K562 (cell line): ENCODE results near the gene GNG7. TPM values are rescaled to one million over a fixed set of nuclear protein-coding genes. Genes with fewer than 3 reads are reported as not detected.

Source experiments
- CBX8 ChIP-seq: fragments of 200-600 bp; sonication (generic); IDR thresholded peaks from 2 replicates; pipeline ENCODE4 v1.6.1; 2012; ENCODE audit warnings: borderline replicate concordance, mixed run types, low read depth, mild to moderate bottlenecking, moderate library complexity, mixed read lengths, low read length, control low read depth, inconsistent platforms; ENCODE audit not compliant: poor library complexity, severe bottlenecking; ENCODE audit errors: extremely low read depth
- CHD2 ChIP-seq: IDR thresholded peaks from 2 replicates; pipeline ENCODE4 v1.6.1; 2011; ENCODE audit warnings: low read depth, low read length
- E2F3 ChIP-seq: fragments of 250-450 bp; sonication (Bioruptor Pico); IDR thresholded peaks from 2 replicates; pipeline ENCODE4 v1.4.0; 2020; ENCODE audit warnings: mild to moderate bottlenecking
- FOXA1 ChIP-seq: fragments of 450-650 bp; IDR thresholded peaks from 2 replicates; pipeline ENCODE4 v1.6.1; 2016; ENCODE audit warnings: mild to moderate bottlenecking, borderline replicate concordance
- GABPA ChIP-seq: fragments of 200-800 bp; sonication (Bioruptor generic); conservative IDR thresholded peaks from 2 replicates; pipeline ENCODE4 v1.6.1; 2016; ENCODE audit warnings: low read depth, missing genetic modification characterization, missing compliant biosample characterization
- HMG20B ChIP-seq: fragments of 250-450 bp; sonication (Bioruptor Pico); IDR thresholded peaks from 2 replicates; pipeline ENCODE4 v1.5.0; 2021; ENCODE audit warnings: mild to moderate bottlenecking
- MYC ChIP-seq, 2 experiments: fragments of 250-450 bp in 1 of 2; sonication (Bioruptor Pico) in 1 of 2; IDR thresholded peaks; 2 replicates each; pipeline versions ENCODE4 v1.5.1 to v1.6.1; 2012 to 2021; ENCODE audit warnings: low read depth in 2 of 2, borderline replicate concordance in 1 of 2, improper control_type of control experiment in 1 of 2, low read length in 1 of 2, mild to moderate bottlenecking in 1 of 2, moderate library complexity in 1 of 2
- NFXL1 ChIP-seq: fragments of 450-650 bp; formaldehyde crosslinking; IDR thresholded peaks from 2 replicates; pipeline ENCODE4 v1.4.0; 2021; ENCODE audit warnings: mild to moderate bottlenecking
- NR2C2 ChIP-seq, 2 experiments: fragments of 200-800 bp in 1 of 2; sonication (Bioruptor generic) in 1 of 2; sonication (generic) in 1 of 2; formaldehyde crosslinking in 1 of 2; IDR thresholded peaks; 2 replicates each; pipeline versions ENCODE4 v1.6.1 to v1.8.0; 2016 to 2022; ENCODE audit warnings: mild to moderate bottlenecking in 1 of 2, missing compliant biosample characterization in 1 of 2, missing genetic modification characterization in 1 of 2, missing genetic modification reagents in 1 of 2
- PHB ChIP-seq: fragments of 250-450 bp; sonication (Bioruptor Pico); IDR thresholded peaks from 2 replicates; pipeline ENCODE4 v1.5.0; 2021
- TFAM ChIP-seq: fragments of 250-450 bp; sonication (Bioruptor Pico); conservative IDR thresholded peaks from 2 replicates; pipeline ENCODE4 v1.5.0; 2021; ENCODE audit warnings: mild to moderate bottlenecking, moderate library complexity
- TRIM24 ChIP-seq, 2 experiments: fragments of 450-650 bp; IDR thresholded peaks; 2 replicates each; pipeline ENCODE4 v1.6.1; 2016
- ZBED1 ChIP-seq: IDR thresholded peaks from 2 replicates; pipeline ENCODE4 v1.6.1; 2014
- ZC3H8 ChIP-seq: fragments of 450-650 bp; IDR thresholded peaks from 2 replicates; pipeline ENCODE4 v1.6.1; 2017
- ZNF780A ChIP-seq: fragments of 250-450 bp; sonication (Bioruptor Pico); IDR thresholded peaks from 2 replicates; pipeline ENCODE4 v1.5.0; 2021; ENCODE audit warnings: mild to moderate bottlenecking
- polyA plus RNA-seq, 8 experiments: library from polyadenylated mRNA; depleted of rRNA in 4 of 8; stranded (reverse) in 5 of 8; unstranded in 3 of 8; fragments of >200 nt; fragmentation: Nextera tagmentation in 2 of 8; fragmentation: Illumina TruSeq in 1 of 8; extraction: Ambion mirVana in 2 of 8; extraction: Trizol in 1 of 8; gene quantifications; 2 replicates each; pipeline versions ENCODE4 v1.2.1 to v1.2.3, GENCODE V29; 2011 to 2014; ENCODE audit warnings: inconsistent platforms in 1 of 8, missing spikeins in 1 of 8
- total RNA-seq, 7 experiments: library from RNA; depleted of rRNA in 6 of 7; stranded (reverse); fragments of >200 nt in 6 of 7; fragmentation: Illumina TruSeq in 2 of 7; extraction: Trizol in 2 of 7; gene quantifications; 2 replicates each; pipeline versions ENCODE4 v1.2.1 to v1.2.3, GENCODE V29; 2011 to 2021; ENCODE audit warnings: low replicate concordance in 1 of 7
- TF ChIP-seq, protein P1 (sequence below): fragments of 450-650 bp; IDR thresholded peaks from 2 replicates; pipeline ENCODE4 v1.6.1; 2016; ENCODE audit warnings: mild to moderate bottlenecking
- TF ChIP-seq, protein P2 (sequence below): sonication (generic); formaldehyde crosslinking; IDR thresholded peaks from 2 replicates; pipeline ENCODE4 v1.8.1; 2022; ENCODE audit warnings: missing genetic modification reagents
- TF ChIP-seq, protein P3 (sequence below): fragments of 450-650 bp; IDR thresholded peaks from 2 replicates; pipeline ENCODE4 v1.6.1; 2018; ENCODE audit not compliant: partially characterized antibody
- TF ChIP-seq, protein P4 (sequence below), 2 experiments: fragments of 250-450 bp in 1 of 2; fragments of 450-650 bp in 1 of 2; sonication (Bioruptor Pico) in 1 of 2; IDR thresholded peaks; 2 replicates each; pipeline versions ENCODE4 v1.6.1 to v1.8.0; 2016 to 2021; ENCODE audit warnings: mild to moderate bottlenecking in 2 of 2, moderate library complexity in 2 of 2, missing compliant biosample characterization in 1 of 2, missing genetic modification characterization in 1 of 2

The GNG7 gene
- total and polyA plus RNA-seq, 9 of the 15 experiments (the other 6 are each of a cell fraction or from before 2014, with no cell fraction given): 0.01 to 0.20 (median 0.06) TPM; not detected in 1

DNA sequence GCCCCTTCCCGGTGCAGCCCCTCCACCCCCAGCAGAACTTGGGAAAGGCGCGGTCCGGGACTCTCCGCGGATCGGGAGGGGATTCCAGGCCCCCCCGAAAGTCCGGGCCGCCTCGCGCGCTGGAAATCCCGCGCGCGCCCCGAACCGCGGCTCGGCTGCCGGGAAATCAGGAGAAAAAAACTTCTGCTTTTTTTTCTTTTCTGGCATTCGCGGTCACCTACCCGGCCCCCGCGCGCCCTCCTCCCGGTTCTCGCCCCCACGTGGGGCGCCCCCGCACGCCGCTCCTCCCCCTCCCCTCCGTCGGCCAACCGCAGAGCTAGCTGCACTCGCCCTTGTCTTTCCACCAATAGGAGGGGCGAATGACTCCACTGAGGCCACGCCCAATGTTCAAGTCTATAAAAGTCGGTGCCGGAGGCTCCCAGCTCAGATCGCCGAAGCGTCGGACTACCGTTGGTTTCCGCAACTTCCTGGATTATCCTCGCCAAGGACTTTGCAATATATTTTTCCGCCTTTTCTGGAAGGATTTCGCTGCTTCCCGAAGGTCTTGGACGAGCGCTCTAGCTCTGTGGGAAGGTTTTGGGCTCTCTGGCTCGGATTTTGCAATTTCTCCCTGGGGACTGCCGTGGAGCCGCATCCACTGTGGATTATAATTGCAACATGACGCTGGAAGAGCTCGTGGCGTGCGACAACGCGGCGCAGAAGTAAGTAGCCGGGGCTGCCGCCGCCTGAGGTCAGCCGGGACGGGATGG, 226.6 kb downstream of the GNG7 start, which contains the start of gene GADD45B (continued):
- TF ChIP-seq TFAM (CRISPR knock-in tag) (no peak), ZNF780A (no peak), PHB (CRISPR knock-in tag) (no peak), FOXA1 (no peak), NFXL1 (no peak), GABPA (tag) (peak; percentile 22; the same call in 1 of the 2 replicates), MYC (IDR thresholded peaks at IDR 0.05; ENCODE audit: low read depth, low read length) (peak; percentile 60), MYC (CRISPR knock-in tag; IDR thresholded peaks at IDR 0.05; ENCODE audit: borderline replicate concordance, low read depth) (no peak), CHD2 (peak; percentile 34; the same call in 1 of the 2 replicates), CBX8 (no peak), HMG20B (CRISPR knock-in tag) (no peak), ZBED1 (no peak), NR2C2 (CRISPR knock-in tag; IDR thresholded peaks at IDR 0.05) (no peak), NR2C2 (tag; IDR thresholded peaks at IDR 0.05) (0 out of 2 replicates have a peak, but pooled peaks have one; percentile 25), E2F3 (no peak), TRIM24 (IDR thresholded peaks at IDR 0.05) (no peak), ZC3H8 (0 out of 2 replicates have a peak, but pooled peaks have one; percentile 54)
- TF ChIP-seq, protein P1, sequence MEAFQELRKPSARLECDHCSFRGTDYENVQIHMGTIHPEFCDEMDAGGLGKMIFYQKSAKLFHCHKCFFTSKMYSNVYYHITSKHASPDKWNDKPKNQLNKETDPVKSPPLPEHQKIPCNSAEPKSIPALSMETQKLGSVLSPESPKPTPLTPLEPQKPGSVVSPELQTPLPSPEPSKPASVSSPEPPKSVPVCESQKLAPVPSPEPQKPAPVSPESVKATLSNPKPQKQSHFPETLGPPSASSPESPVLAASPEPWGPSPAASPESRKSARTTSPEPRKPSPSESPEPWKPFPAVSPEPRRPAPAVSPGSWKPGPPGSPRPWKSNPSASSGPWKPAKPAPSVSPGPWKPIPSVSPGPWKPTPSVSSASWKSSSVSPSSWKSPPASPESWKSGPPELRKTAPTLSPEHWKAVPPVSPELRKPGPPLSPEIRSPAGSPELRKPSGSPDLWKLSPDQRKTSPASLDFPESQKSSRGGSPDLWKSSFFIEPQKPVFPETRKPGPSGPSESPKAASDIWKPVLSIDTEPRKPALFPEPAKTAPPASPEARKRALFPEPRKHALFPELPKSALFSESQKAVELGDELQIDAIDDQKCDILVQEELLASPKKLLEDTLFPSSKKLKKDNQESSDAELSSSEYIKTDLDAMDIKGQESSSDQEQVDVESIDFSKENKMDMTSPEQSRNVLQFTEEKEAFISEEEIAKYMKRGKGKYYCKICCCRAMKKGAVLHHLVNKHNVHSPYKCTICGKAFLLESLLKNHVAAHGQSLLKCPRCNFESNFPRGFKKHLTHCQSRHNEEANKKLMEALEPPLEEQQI: no peak
- TF ChIP-seq, protein P2, sequence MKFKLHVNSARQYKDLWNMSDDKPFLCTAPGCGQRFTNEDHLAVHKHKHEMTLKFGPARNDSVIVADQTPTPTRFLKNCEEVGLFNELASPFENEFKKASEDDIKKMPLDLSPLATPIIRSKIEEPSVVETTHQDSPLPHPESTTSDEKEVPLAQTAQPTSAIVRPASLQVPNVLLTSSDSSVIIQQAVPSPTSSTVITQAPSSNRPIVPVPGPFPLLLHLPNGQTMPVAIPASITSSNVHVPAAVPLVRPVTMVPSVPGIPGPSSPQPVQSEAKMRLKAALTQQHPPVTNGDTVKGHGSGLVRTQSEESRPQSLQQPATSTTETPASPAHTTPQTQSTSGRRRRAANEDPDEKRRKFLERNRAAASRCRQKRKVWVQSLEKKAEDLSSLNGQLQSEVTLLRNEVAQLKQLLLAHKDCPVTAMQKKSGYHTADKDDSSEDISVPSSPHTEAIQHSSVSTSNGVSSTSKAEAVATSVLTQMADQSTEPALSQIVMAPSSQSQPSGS: no peak
- TF ChIP-seq, protein P3, sequence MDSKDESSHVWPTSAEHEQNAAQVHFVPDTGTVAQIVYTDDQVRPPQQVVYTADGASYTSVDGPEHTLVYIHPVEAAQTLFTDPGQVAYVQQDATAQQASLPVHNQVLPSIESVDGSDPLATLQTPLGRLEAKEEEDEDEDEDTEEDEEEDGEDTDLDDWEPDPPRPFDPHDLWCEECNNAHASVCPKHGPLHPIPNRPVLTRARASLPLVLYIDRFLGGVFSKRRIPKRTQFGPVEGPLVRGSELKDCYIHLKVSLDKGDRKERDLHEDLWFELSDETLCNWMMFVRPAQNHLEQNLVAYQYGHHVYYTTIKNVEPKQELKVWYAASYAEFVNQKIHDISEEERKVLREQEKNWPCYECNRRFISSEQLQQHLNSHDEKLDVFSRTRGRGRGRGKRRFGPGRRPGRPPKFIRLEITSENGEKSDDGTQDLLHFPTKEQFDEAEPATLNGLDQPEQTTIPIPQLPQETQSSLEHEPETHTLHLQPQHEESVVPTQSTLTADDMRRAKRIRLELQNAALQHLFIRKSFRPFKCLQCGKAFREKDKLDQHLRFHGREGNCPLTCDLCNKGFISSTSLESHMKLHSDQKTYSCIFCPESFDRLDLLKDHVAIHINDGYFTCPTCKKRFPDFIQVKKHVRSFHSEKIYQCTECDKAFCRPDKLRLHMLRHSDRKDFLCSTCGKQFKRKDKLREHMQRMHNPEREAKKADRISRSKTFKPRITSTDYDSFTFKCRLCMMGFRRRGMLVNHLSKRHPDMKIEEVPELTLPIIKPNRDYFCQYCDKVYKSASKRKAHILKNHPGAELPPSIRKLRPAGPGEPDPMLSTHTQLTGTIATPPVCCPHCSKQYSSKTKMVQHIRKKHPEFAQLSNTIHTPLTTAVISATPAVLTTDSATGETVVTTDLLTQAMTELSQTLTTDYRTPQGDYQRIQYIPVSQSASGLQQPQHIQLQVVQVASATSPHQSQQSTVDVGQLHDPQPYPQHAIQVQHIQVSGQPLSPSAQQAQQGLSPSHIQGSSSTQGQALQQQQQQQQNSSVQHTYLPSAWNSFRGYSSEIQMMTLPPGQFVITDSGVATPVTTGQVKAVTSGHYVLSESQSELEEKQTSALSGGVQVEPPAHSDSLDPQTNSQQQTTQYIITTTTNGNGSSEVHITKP: no peak
- TF ChIP-seq, protein P4, sequence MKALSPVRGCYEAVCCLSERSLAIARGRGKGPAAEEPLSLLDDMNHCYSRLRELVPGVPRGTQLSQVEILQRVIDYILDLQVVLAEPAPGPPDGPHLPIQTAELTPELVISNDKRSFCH (CRISPR knock-in tag; IDR thresholded peaks at IDR 0.05): no peak
- TF ChIP-seq, protein P4 (tag; IDR thresholded peaks at IDR 0.05): no peak; the same call in 1 of the 2 replicates
